Left ventricle myocardium inferior (tissue), 1 donor: ENCODE data around the gene DNM3. TPM values are rescaled to one million over a fixed set of nuclear protein-coding genes. Genes with fewer than 3 reads are reported as not detected.

Experiments used
- DNase-seq: peaks from one replicate; pipeline ENCODE4 v3.0.0-alpha.2; 2020
- H3K27ac ChIP-seq: fragments of 200-600 bp; replicated peaks from 2 replicates; pipeline ENCODE4 v1.8.0; 2021
- H3K27me3 ChIP-seq: fragments of 200-600 bp; 2 replicates; pipeline ENCODE4 v1.8.0; 2021; ENCODE audit warnings: low read depth
- H3K36me3 ChIP-seq: fragments of 200-600 bp; 2 replicates; pipeline ENCODE4 v1.8.0; 2021
- H3K4me1 ChIP-seq: fragments of 200-600 bp; 2 replicates; pipeline ENCODE4 v1.8.0; 2021
- H3K4me3 ChIP-seq: fragments of 200-600 bp; 2 replicates; pipeline ENCODE4 v1.8.0; 2021; ENCODE audit warnings: mild to moderate bottlenecking, moderate library complexity
- H3K9me3 ChIP-seq: fragments of 200-600 bp; replicated peaks from 2 replicates; pipeline ENCODE4 v1.8.0; 2021
- intact Hi-C: fragments of 100-400 bp; cut with micrococcal nuclease; formaldehyde crosslinking; loops from one replicate; pipeline ENCODE4 v1.11.0; 2022
- total RNA-seq: library from RNA; stranded (reverse); fragmentation: NEBNext Ultra II Directional; extraction: Animal tissue kit (Norgen Biotek cat#: 25700); gene quantifications from one replicate; pipeline ENCODE4 v1.2.1, GENCODE V29; 2021
- TF ChIP-seq, protein P1 (sequence below): fragments of 200-600 bp; IDR thresholded peaks from 2 replicates; pipeline ENCODE4 v1.8.0; 2021; ENCODE audit warnings: antibody characterized with exemption, mild to moderate bottlenecking, borderline replicate concordance
- donor health status: DM: no; HTN: yes; CAD: no; lungs with severe emphysema.

Gene DNM3
- total RNA-seq, 1 donor from 2014 or later: 1.2 TPM

- Histone ChIP-seq H3K9me3 (no peaks in the 10 kb centered on the region), H3K27me3 (no peaks in the 10 kb centered on the region), H3K4me1 (no peaks in the 10 kb centered on the region), H3K36me3 (no peaks in the 10 kb centered on the region), H3K27ac (no peak overlapping the region), H3K4me3 (no peak overlapping the region)
- intact Hi-C loops: no loop called here
- TF ChIP-seq, protein P1, sequence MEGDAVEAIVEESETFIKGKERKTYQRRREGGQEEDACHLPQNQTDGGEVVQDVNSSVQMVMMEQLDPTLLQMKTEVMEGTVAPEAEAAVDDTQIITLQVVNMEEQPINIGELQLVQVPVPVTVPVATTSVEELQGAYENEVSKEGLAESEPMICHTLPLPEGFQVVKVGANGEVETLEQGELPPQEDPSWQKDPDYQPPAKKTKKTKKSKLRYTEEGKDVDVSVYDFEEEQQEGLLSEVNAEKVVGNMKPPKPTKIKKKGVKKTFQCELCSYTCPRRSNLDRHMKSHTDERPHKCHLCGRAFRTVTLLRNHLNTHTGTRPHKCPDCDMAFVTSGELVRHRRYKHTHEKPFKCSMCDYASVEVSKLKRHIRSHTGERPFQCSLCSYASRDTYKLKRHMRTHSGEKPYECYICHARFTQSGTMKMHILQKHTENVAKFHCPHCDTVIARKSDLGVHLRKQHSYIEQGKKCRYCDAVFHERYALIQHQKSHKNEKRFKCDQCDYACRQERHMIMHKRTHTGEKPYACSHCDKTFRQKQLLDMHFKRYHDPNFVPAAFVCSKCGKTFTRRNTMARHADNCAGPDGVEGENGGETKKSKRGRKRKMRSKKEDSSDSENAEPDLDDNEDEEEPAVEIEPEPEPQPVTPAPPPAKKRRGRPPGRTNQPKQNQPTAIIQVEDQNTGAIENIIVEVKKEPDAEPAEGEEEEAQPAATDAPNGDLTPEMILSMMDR: no peak
- DNase-seq: no peak
These were observed 411.0 kb downstream of the DNM3 start for GRCh38 chr1:172252321-172252720.

DNA sequence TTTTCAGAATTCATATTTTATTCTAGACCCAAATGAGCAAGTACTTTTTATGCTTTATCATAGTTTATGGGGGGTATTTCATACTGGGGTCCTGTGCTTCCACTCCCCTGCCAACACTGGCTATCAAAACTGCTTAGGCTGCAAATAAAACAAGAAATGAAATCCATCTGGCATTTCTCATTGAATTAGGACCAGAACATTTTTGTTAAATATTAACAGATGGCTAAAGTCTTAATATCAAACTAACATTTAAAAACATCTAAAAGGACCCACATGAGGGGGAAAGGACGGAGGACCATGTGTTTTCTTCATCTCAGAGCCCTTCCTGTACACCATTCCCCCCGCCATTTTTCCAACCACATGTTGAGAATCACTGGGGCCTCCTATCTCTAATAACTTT lies 411.7 kb downstream of the DNM3 start:
- no peaks in the 10 kb centered on the region for H3K9me3 ChIP-seq
- TF ChIP-seq, protein P1: no peak

DNA sequence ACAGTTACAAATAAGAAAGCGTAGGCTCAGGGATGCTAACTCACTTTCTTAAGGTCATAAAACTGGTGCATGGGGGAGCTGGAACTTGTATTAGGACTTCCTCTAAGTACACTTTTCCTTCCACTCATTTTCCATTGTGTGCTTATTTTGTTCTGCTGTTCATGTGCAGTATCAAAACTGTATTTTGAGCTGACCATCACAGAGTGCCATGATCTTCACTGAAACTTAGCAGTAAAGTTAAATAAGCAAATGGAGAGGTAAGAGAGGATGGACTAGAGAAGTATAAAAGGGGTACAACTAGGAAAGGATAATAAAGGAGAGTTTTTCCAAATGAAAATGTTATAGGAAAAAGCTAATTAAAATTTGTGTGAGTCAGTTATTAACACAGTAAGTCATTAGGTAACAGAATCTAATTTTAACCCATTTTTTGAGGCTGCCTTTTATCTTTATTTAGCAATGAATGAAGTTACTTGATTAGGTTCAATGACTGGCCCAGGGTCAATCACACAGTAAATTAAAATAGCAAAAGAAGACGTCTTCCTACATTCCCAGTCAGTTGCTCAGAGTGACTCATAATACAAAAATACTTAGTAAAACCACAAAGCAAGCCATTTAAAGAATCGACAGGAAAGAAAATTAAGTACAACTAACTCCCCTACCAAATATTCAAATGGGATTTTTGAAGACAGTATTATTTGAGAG lies 413.4 kb downstream of the DNM3 start:
- intact Hi-C loops: no loop called here
- Histone ChIP-seq H3K27ac (no peak overlapping the region), H3K9me3 (peaks cover 7% of the 10 kb centered on the region), H3K4me3 (no peak overlapping the region), H3K36me3 (no peaks in the 10 kb centered on the region), H3K27me3 (no peaks in the 10 kb centered on the region), H3K4me1 (no peaks in the 10 kb centered on the region)
- TF ChIP-seq, protein P1: no peak
- DNase-seq: no peak

More for the DNA sequence above, 411.7 kb downstream of the DNM3 start:
- no peak overlapping the region for H3K4me3 ChIP-seq
- no peaks in the 10 kb centered on the region for H3K27me3 ChIP-seq
- no peak for DNase-seq
- H3K36me3 ChIP-seq: no peaks in the 10 kb centered on the region
- intact Hi-C loops: no loop called here
- H3K4me1 ChIP-seq: no peaks in the 10 kb centered on the region
- no peak overlapping the region for H3K27ac ChIP-seq

- intact Hi-C loops: no loop called here
- Histone ChIP-seq H3K4me1 (no peaks in the 10 kb centered on the region), H3K36me3 (no peaks in the 10 kb centered on the region), H3K27me3 (no peaks in the 10 kb centered on the region), H3K9me3 (peaks cover 12% of the 10 kb centered on the region), H3K4me3 (no peak overlapping the region), H3K27ac (no peak overlapping the region)
- DNase-seq: no peak
- TF ChIP-seq, protein P1: no peak
These were observed 413.9 kb downstream of the DNM3 start for GRCh38 chr1:172255223-172255560.

DNA sequence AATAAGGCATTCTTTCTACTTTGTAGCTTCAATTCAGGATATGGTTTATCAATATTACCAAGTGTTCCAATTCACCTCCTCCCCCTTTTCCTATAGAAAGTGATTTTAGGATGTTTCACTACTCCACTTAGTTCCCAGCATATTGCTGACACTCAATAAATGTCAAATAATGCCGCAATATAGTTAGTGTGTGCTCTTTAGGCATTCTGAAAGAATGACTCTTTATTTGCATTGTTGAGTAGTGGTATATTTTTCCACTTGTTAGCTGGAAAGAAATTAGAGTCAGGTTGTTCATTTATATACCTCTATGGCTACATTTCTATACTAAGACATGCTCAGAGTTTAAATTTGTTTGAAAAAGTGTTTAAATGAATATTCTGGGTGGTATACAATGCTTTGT lies 424.6 kb downstream of the DNM3 start:
- Histone ChIP-seq H3K9me3 (peaks cover under 1% of the 10 kb centered on the region), H3K36me3 (no peaks in the 10 kb centered on the region), H3K4me1 (peaks cover 14% of the 10 kb centered on the region), H3K27ac (no peak overlapping the region), H3K27me3 (no peaks in the 10 kb centered on the region), H3K4me3 (no peak overlapping the region)
- TF ChIP-seq, protein P1: no peak
- DNase-seq: no peak
- intact Hi-C loops: no loop called here
